ENCODE data around the gene GNRH2.
"Not testable (repeated sequence)": the region's sequence is repeated elsewhere in the genome, so short reads cannot be mapped to it uniquely, and the experiment has no call there.

Gene GNRH2

GRCh38 chr20:3051385-3052019 is 8.1 kb downstream of the GNRH2 start:
- no peak for TF ChIP-seq CTCF (IDR thresholded peaks at IDR 0.05; ENCODE audit: low read depth, low read length)
- no peak for DNase-seq (ENCODE audit: extremely low read depth, low read depth)

- DNase-seq (ENCODE audit: extremely low read depth, low read depth), result no peak
- no peak for TF ChIP-seq CTCF (IDR thresholded peaks at IDR 0.05; ENCODE audit: low read depth, low read length)
These were observed 16.1 kb downstream of the GNRH2 start for GRCh38 chr20:3059489-3059888.

GRCh38 chr20:3064119-3064518 is 20.7 kb downstream of the GNRH2 start:
- DNase-seq (ENCODE audit: extremely low read depth, low read depth), result not testable (repeated sequence)

GRCh38 chr20:3067139-3068014 is 24.0 kb downstream of the GNRH2 start:
- DNase-seq (ENCODE audit: extremely low read depth, low read depth), result no peak
- no peak for TF ChIP-seq CTCF (IDR thresholded peaks at IDR 0.05; ENCODE audit: low read depth, low read length)

- TF ChIP-seq CTCF (IDR thresholded peaks at IDR 0.05; ENCODE audit: low read depth, low read length), result no peak
- DNase-seq (ENCODE audit: extremely low read depth, low read depth), result no peak
These were observed 24.7 kb downstream of the GNRH2 start for GRCh38 chr20:3068075-3068474.

- DNase-seq (ENCODE audit: extremely low read depth, low read depth), result no peak
- TF ChIP-seq CTCF (IDR thresholded peaks at IDR 0.05; ENCODE audit: low read depth, low read length), result no peak
These were observed 25.8 kb downstream of the GNRH2 start for GRCh38 chr20:3068986-3069900.

- TF ChIP-seq CTCF (IDR thresholded peaks at IDR 0.05; ENCODE audit: low read depth, low read length), result no peak
- DNase-seq (ENCODE audit: extremely low read depth, low read depth), result no peak
These were observed 27.3 kb downstream of the GNRH2 start for GRCh38 chr20:3070725-3071124.
